Adrenal gland (tissue), 12 donors: Measurements from ENCODE around the gene TMIGD3. TPM values are rescaled to one million over a fixed set of nuclear protein-coding genes. Genes with fewer than 3 reads are reported as not detected.

Experiments used
- DNase-seq, 7 donors: peaks; one replicate each; pipeline ENCODE4 v3.0.0-alpha.2; 2019 to 2020
- H3K27ac ChIP-seq, 5 donors: fragments of 200-600 bp; sonication (generic) in 4 of 5; 1 replicate in 3 of 5; 2 replicates in 2 of 5; pipeline versions ENCODE4 v1.5.1 to v1.8.0; 2016 to 2020; ENCODE audit warnings: mild to moderate bottlenecking in 1 of 5
- H3K27me3 ChIP-seq: fragments of 200-600 bp; 2 replicates; pipeline ENCODE4 v1.8.0; 2021
- H3K36me3 ChIP-seq, 2 donors: fragments of 200-600 bp; replicated peaks in 1 of 2; 1 replicate in 1 of 2; 2 replicates in 1 of 2; pipeline versions ENCODE4 v1.5.1 to v1.8.0; 2018 to 2022
- H3K4me1 ChIP-seq, 2 donors: fragments of 200-600 bp; replicated peaks in 1 of 2; 1 replicate in 1 of 2; 2 replicates in 1 of 2; pipeline versions ENCODE4 v1.5.1 to v1.8.0; 2018 to 2021
- H3K4me3 ChIP-seq, 4 donors: fragments of 200-600 bp; sonication (generic) in 3 of 4; one replicate each; pipeline ENCODE4 v1.5.1; 2016 to 2018
- H3K9me3 ChIP-seq, 3 donors: fragments of 200-600 bp; sonication (generic) in 1 of 3; replicated peaks in 1 of 3; 1 replicate in 2 of 3; 2 replicates in 1 of 3; pipeline versions ENCODE4 v1.5.1 to v1.8.0; 2016 to 2021
- CTCF ChIP-seq, 6 experiments: fragments of 450-650 bp in 4 of 6; fragments of 200-600 bp in 2 of 6; sonication (generic) in 1 of 6; IDR thresholded peaks; 1 replicate in 5 of 6; 2 replicates in 1 of 6; pipeline versions ENCODE4 v1.5.1 to v1.8.0; 2016 to 2021; ENCODE audit warnings: antibody characterized with exemption in 6 of 6, mild to moderate bottlenecking in 2 of 6, moderate library complexity in 1 of 6
- POLR2A ChIP-seq, 2 donors: fragments of 450-650 bp; IDR thresholded peaks; one replicate each; pipeline ENCODE4 v1.6.1; 2017; ENCODE audit warnings: antibody characterized with exemption in 2 of 2, mild to moderate bottlenecking in 2 of 2, moderate library complexity in 1 of 2
- WGBS, 4 donors: extraction: QIAGEN DNeasy Blood & Tissue Kit in 2 of 4; methylation state at CpG; one replicate each; pipeline versions ENCODE4 v1.1.5 to v1.1.7; 2013 to 2017; 5-methylcytosine and 5-hydroxymethylcytosine counted together
- intact Hi-C, 2 donors: fragments of 100-400 bp; cut with DNase I; formaldehyde crosslinking; loops; one replicate each; pipeline versions ENCODE4 v1.14.1 to v1.15.0; 2022 to 2023
- polyA plus RNA-seq, 3 donors: library from polyadenylated mRNA; stranded (reverse); fragments of 200-250 nt in 2 of 3; fragments of 350-450 nt in 1 of 3; fragmentation: Illumina TruSeq in 1 of 3; extraction: RNeasy Lipid Tissue Mini Kit (QIAGEN cat#74804) in 1 of 3; gene quantifications; one replicate each; pipeline ENCODE4 v1.2.3, GENCODE V29; 2013 to 2014
- total RNA-seq, 9 donors: library from RNA; depleted of rRNA in 4 of 9; stranded (reverse); fragments of >200 nt in 4 of 9; fragments of 120-200 nt in 1 of 9; fragmentation: NEBNext Ultra II Directional in 1 of 9; extraction: Animal tissue kit (Norgen Biotek cat#: 25700) in 1 of 9; gene quantifications; one replicate each; pipeline versions ENCODE4 v1.1.0 to v1.2.4, GENCODE V29; 2013 to 2023
- donor health status: healthy with polysubstance abuse.
- donor health status: Bipolar disorder and iron deficiency.
- donor health status: DM: yes; HTN: yes; CAD: no.
- donor health status: DM: no; HTN: no; CAD: no.
- donor health status: DM: no; HTN: no; CAD: no.
- donor health status: DM: yes; HTN: yes; CAD: no.

The TMIGD3 gene
- total and polyA plus RNA-seq, 12 donors: 2.4 to 53.8 (median 24.8) TPM

GRCh38 chr1:111489604-111490003, 13.8 kb downstream of the TMIGD3 start:
- H3K9me3 ChIP-seq: no peaks in the 10 kb centered on the region
- no peak overlapping the region for H3K4me3 ChIP-seq
- peaks cover 0 to 4% of the 10 kb centered on the region in 2 donors for H3K4me1 ChIP-seq
- DNase-seq: peak in 6 of 7 donors; percentile 35 to 75 (median 56)
- intact Hi-C loops: no loop called here
- peak overlapping the region; percentile 48 to 86 (median 58) for H3K27ac ChIP-seq
- WGBS, 4 donors: 57 to 68% (median 64%) methylated on average over 4 of the region's 4 CpGs
- H3K36me3 ChIP-seq: no peaks in the 10 kb centered on the region
- no peaks in the 10 kb centered on the region for H3K27me3 ChIP-seq
- TF ChIP-seq POLR2A (IDR thresholded peaks at IDR 0.05) (peak in 1 of 2 donors; percentile 33), CTCF (IDR thresholded peaks at IDR 0.05) (no peak)

GRCh38 chr1:111488669-111489068, 14.8 kb downstream of the TMIGD3 start:
- Histone ChIP-seq H3K27me3 (no peaks in the 10 kb centered on the region), H3K36me3 (no peaks in the 10 kb centered on the region), H3K4me3 (no peak overlapping the region), H3K27ac (peak overlapping the region; percentile 53 to 86 (median 58)), H3K4me1 (peaks cover 0 to 4% of the 10 kb centered on the region in 2 donors), H3K9me3 (no peaks in the 10 kb centered on the region)
- no peak for DNase-seq
- WGBS, 4 donors: 81 to 87% (median 85%) methylated on average over 5 to 9 of the region's 9 CpGs
- TF ChIP-seq POLR2A (IDR thresholded peaks at IDR 0.05) (no peak), CTCF (IDR thresholded peaks at IDR 0.05) (no peak)
- intact Hi-C loops: no loop called here

GRCh38 chr1:111487133-111487532, 16.3 kb downstream of the TMIGD3 start:
- Histone ChIP-seq H3K36me3 (no peaks in the 10 kb centered on the region), H3K9me3 (no peaks in the 10 kb centered on the region), H3K27ac (peak overlapping the region in 2 of 5 donors; percentile 18 to 65), H3K27me3 (no peaks in the 10 kb centered on the region), H3K4me1 (peaks cover 0 to 4% of the 10 kb centered on the region in 2 donors), H3K4me3 (peak overlapping the region in 1 of 4 donors; percentile 24)
- intact Hi-C loops: no loop called here
- 74 to 84% (median 80%) methylated on average over 6 of the region's 6 CpGs for WGBS, 4 donors
- DNase-seq: no peak
- TF ChIP-seq CTCF (IDR thresholded peaks at IDR 0.05) (no peak), POLR2A (IDR thresholded peaks at IDR 0.05) (no peak)

GRCh38 chr1:111486431-111486830, 17.0 kb downstream of the TMIGD3 start:
- Histone ChIP-seq H3K36me3 (no peaks in the 10 kb centered on the region), H3K9me3 (no peaks in the 10 kb centered on the region), H3K27ac (no peak overlapping the region), H3K4me3 (no peak overlapping the region), H3K27me3 (no peaks in the 10 kb centered on the region), H3K4me1 (peaks cover 0 to 8% of the 10 kb centered on the region in 2 donors)
- no peak for DNase-seq
- WGBS, 4 donors: 90 to 95% (median 93%) methylated on average over 5 to 7 of the region's 7 CpGs
- intact Hi-C loops: no loop called here
- TF ChIP-seq CTCF (IDR thresholded peaks at IDR 0.05): no peak
- no peak for TF ChIP-seq POLR2A (IDR thresholded peaks at IDR 0.05)
